PFSK-1 (cell line): ENCODE measurements around the gene VARS2.

Source experiments
- FOXP2 ChIP-seq: optimal IDR thresholded peaks from 2 replicates; pipeline ENCODE3; 2011; ENCODE audit warnings: borderline replicate concordance, control low read depth, inconsistent platforms; ENCODE audit not compliant: insufficient read depth; ENCODE audit errors: extremely low read length, extremely low read depth
- POLR2AphosphoS5 ChIP-seq: IDR thresholded peaks from 2 replicates; pipeline ENCODE4 v1.6.1; 2012; ENCODE audit warnings: low read depth, mild to moderate bottlenecking, control low read depth, low read length, moderate library complexity
- REST ChIP-seq, 2 experiments: IDR thresholded peaks; 2 replicates each; pipeline versions ENCODE4 v1.6.1 to v1.8.0; 2011 to 2012; ENCODE audit warnings: low read depth in 2 of 2, low read length in 2 of 2, control low read depth in 1 of 2, inconsistent platforms in 1 of 2, mild to moderate bottlenecking in 1 of 2, moderate library complexity in 1 of 2; ENCODE audit not compliant: insufficient read depth in 1 of 2
- SIN3A ChIP-seq: IDR thresholded peaks from 2 replicates; pipeline ENCODE4 v1.6.1; 2012; ENCODE audit warnings: mild to moderate bottlenecking, low read length, moderate library complexity, borderline replicate concordance; ENCODE audit not compliant: insufficient read depth
- TAF1 ChIP-seq: IDR thresholded peaks from 2 replicates; pipeline ENCODE4 v1.6.1; 2012; ENCODE audit warnings: low read length, control low read depth, borderline replicate concordance; ENCODE audit not compliant: insufficient read depth

VARS2 gene

GRCh38 chr6:30884521-30885480, 29.2 kb upstream of the VARS2 start:
- no peak for TF ChIP-seq POLR2AphosphoS5
- TF ChIP-seq FOXP2, result peak; percentile 5

DNA sequence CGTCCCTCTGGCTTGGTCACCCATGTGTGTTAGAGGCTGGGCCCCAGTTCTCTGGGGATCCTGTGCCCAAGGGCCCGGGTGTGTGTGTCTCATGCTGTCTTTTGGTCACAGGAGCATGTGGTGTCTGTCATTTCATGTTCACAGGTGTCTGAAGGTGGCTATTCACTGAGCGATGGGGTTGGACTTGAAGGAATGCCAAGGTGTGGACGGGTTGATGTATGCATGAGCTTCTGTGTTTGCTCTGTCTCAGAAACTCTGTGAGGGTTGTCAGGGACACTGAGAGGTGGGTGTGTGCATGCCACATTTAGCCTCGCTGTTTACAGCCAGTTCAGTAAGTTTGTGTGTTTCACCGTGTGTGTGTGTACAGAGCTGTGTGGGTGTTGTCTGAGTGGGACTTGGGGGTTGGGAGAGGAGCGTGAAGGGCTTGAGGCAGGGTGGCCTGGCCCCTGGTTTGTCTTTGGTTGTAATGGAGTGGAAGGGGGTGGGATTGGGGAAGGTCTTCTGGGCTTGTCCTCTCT, 28.5 kb upstream of the VARS2 start:
- TF ChIP-seq REST (IDR thresholded peaks at IDR 0.05; ENCODE audit: insufficient read depth in 1 of 2, low read depth in 2 of 2, low read length in 2 of 2) (no peak), SIN3A (no peak), FOXP2 (no peak), TAF1 (no peak), POLR2AphosphoS5 (no peak)

- TF ChIP-seq REST (IDR thresholded peaks at IDR 0.05; ENCODE audit: insufficient read depth in 1 of 2, low read depth in 2 of 2, low read length in 2 of 2), result 0 out of 4 replicates have a peak, but pooled peaks of 1 of the 2 experiments have one; percentile 20
- no peak for TF ChIP-seq TAF1
Observed at GRCh38 chr6:30885999-30886896, 27.8 kb upstream of the VARS2 start.

DNA sequence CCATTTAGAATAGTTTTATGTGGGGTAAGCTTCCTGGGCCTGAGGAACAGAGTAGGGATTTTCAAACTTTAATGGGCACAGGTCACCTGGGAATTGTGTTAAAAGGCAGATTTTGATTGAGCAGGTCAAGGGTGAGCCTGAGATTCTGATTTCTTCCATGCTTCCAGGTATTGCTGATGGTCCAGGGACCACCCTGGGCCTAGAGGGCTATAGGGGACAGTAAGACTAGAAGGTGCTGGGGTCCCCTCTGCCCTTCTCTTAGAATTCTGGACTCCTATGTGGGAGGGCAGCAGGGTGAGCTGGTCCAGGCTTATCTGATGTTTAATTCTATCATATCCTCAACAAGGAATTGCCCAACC, 27.2 kb upstream of the VARS2 start:
- no peak for TF ChIP-seq REST (IDR thresholded peaks at IDR 0.05; ENCODE audit: insufficient read depth in 1 of 2, low read depth in 2 of 2, low read length in 2 of 2)

GRCh38 chr6:30887901-30888815, 25.9 kb upstream of the VARS2 start:
- TF ChIP-seq TAF1 (no peak), SIN3A (no peak), POLR2AphosphoS5 (no peak), FOXP2 (no peak), REST (IDR thresholded peaks at IDR 0.05; ENCODE audit: insufficient read depth in 1 of 2, low read depth in 2 of 2, low read length in 2 of 2) (no peak)
